CD4-positive, alpha-beta T cell treated with Interleukin-15 for 4 hours (primary cell): ENCODE data around the gene ENPP6.

Experiments
- DNase-seq: peaks from one replicate; pipeline ENCODE4 v3.0.0-alpha.2; 2020; ENCODE audit warnings: low spot score

The ENPP6 gene

GRCh38 chr4:184217634-184218033 is at the start of gene ENPP6:
TSS of gene ENPP6 (minus strand) at chr4:184217873. CDS start at chr4:184217819, 54 bp downstream.
- no peak for DNase-seq

- no peak for DNase-seq
These were observed 49.5 kb upstream of the ENPP6 start for GRCh38 chr4:184267206-184267608.

- DNase-seq: no peak
These were observed 48.1 kb upstream of the ENPP6 start for GRCh38 chr4:184265546-184266351.

GRCh38 chr4:184263910-184264732 is 46.4 kb upstream of the ENPP6 start:
- DNase-seq: peak; percentile 92

GRCh38 chr4:184263461-184263860 is 45.8 kb upstream of the ENPP6 start:
- DNase-seq: no peak

GRCh38 chr4:184262901-184263300 is 45.2 kb upstream of the ENPP6 start:
- DNase-seq: no peak

- DNase-seq: no peak
These were observed 43.6 kb upstream of the ENPP6 start for GRCh38 chr4:184261246-184261645.

GRCh38 chr4:184259866-184260265 is 42.2 kb upstream of the ENPP6 start:
- no peak for DNase-seq

- no peak for DNase-seq
These were observed 41.4 kb upstream of the ENPP6 start for GRCh38 chr4:184259081-184259480.

GRCh38 chr4:184255871-184256642 is 38.4 kb upstream of the ENPP6 start:
- no peak for DNase-seq

- DNase-seq: no peak
These were observed 37.7 kb upstream of the ENPP6 start for GRCh38 chr4:184255361-184255760.

- DNase-seq: no peak
These were observed 35.4 kb upstream of the ENPP6 start for GRCh38 chr4:184253072-184253420.

- DNase-seq: no peak
These were observed 34.7 kb upstream of the ENPP6 start for GRCh38 chr4:184252136-184253071.

GRCh38 chr4:184251670-184251980 is 34.0 kb upstream of the ENPP6 start:
- DNase-seq: no peak

GRCh38 chr4:184250795-184251669 is 33.4 kb upstream of the ENPP6 start:
- peak; percentile 56 for DNase-seq

GRCh38 chr4:184248216-184248615 is 30.5 kb upstream of the ENPP6 start:
- no peak for DNase-seq

GRCh38 chr4:184247421-184247820 is 29.7 kb upstream of the ENPP6 start:
- no peak for DNase-seq

- no peak for DNase-seq
These were observed 28.8 kb upstream of the ENPP6 start for GRCh38 chr4:184246426-184246825.

GRCh38 chr4:184238072-184238745 is 20.5 kb upstream of the ENPP6 start:
- no peak for DNase-seq

GRCh38 chr4:184237612-184238011 is 19.9 kb upstream of the ENPP6 start:
- DNase-seq: peak; percentile 78
